Measurements from ENCODE around the gene AREL1. TPM values are rescaled to one million over a fixed set of nuclear protein-coding genes. Genes with fewer than 3 reads are reported as not detected.

The AREL1 gene
- total RNA-seq, 4 donors from 2014 or later: 12.4 to 26.5 (median 21.6) TPM

DNA sequence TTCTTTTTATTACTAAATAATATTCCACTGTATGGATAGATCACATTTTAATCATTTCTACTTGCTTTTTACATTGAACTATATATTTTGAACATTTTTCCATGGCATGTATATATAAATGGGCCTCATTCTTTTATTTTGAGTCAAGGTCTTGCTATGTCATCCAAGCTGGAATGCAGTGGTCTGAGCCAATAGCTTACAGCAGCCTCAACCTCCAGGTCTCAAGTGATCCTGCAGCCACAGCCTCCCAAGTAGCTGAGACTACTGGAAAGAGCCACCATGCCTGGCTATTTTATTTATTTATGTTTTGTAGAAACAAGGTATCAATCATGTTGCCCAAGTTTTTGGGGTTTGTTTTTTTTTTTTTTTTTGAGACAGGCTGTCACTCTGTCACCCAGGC lies 7.6 kb upstream of the AREL1 start:
- H3K4me3 ChIP-seq (ENCODE audit: low read depth, poor library complexity, severe bottlenecking): no peak overlapping the region
- no peak for DNase-seq (ENCODE audit: low spot score in 2 of 2)
- intact Hi-C loops (cut with DNase I; ENCODE audit: low total_unique reads): no loop called here
- TF ChIP-seq, protein P1, sequence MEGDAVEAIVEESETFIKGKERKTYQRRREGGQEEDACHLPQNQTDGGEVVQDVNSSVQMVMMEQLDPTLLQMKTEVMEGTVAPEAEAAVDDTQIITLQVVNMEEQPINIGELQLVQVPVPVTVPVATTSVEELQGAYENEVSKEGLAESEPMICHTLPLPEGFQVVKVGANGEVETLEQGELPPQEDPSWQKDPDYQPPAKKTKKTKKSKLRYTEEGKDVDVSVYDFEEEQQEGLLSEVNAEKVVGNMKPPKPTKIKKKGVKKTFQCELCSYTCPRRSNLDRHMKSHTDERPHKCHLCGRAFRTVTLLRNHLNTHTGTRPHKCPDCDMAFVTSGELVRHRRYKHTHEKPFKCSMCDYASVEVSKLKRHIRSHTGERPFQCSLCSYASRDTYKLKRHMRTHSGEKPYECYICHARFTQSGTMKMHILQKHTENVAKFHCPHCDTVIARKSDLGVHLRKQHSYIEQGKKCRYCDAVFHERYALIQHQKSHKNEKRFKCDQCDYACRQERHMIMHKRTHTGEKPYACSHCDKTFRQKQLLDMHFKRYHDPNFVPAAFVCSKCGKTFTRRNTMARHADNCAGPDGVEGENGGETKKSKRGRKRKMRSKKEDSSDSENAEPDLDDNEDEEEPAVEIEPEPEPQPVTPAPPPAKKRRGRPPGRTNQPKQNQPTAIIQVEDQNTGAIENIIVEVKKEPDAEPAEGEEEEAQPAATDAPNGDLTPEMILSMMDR (IDR thresholded peaks at IDR 0.05): no peak
- no peak for TF ChIP-seq POLR2A (IDR thresholded peaks at IDR 0.05)

DNA sequence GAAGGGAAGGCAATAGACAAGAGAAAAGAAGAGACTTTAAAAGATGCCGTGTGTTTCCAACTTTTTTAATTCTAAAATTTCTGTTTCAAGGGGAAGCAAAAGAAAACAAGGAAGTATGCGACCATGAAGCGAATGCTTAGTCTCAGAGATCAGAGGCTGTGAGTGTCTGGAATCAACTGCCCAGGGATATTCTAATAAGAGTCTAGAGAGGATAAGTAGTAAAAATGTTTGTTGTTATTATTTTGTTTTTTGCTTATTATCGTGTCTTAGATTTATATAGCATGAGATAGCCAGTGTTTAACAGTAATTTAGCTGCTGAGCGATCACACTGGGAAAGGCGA lies 485 bp upstream of the AREL1 start:
- DNase-seq (ENCODE audit: low spot score in 2 of 2): no peak
- no peak for TF ChIP-seq POLR2A (IDR thresholded peaks at IDR 0.05)
- TF ChIP-seq, protein P1 (IDR thresholded peaks at IDR 0.05): no peak
- H3K4me3 ChIP-seq (ENCODE audit: low read depth, poor library complexity, severe bottlenecking): peak overlapping the region; percentile 43
- WGBS, 2 donors: 12 to 17% methylated on average over 6 of the region's 6 CpGs
- intact Hi-C loops (cut with DNase I; ENCODE audit: low total_unique reads): no loop called here

DNA sequence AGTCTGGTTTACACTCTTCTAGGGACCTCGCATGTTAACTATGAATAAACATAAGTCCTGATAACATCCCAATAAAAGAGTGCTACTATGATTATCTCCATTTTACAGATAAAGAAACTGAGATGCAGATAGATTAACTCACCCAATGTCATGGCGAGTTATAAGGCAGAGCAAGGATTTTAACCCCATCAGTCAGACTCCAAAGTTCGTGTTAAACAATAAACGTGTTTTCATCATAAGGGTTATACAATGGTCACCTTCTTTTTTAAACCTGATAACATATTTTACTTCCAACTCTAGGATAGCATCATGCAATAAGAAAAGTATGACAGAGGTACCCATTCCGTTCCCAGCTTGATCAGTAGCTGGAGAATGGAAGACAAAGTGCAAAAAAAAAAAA lies 1.2 kb downstream of the AREL1 start:
- no peak for TF ChIP-seq POLR2A (IDR thresholded peaks at IDR 0.05)
- TF ChIP-seq, protein P1 (IDR thresholded peaks at IDR 0.05): no peak
- 78 to 82% methylated on average over 5 of the region's 5 CpGs for WGBS, 2 donors
- intact Hi-C loops (cut with DNase I; ENCODE audit: low total_unique reads): no loop called here
- DNase-seq (ENCODE audit: low spot score in 2 of 2): no peak
- H3K4me3 ChIP-seq (ENCODE audit: low read depth, poor library complexity, severe bottlenecking): no peak overlapping the region

DNA sequence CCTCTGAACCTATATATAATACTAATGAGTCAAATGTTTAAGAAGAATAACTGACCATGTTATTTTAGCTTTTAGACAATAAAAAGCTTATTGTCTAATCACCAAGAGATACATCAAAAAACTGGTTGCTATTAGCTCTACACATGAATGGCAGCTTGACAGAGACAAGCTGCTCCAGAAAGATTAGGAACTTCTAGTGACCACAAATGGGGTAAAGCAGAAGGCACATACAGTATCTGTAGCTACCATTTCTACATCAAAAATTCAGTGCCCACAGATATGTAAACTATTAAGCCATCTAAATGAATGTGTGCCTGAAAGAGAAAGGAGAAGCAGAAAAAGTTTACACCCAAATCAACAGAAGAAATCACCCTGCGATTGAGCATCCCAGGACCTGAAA lies 2.4 kb downstream of the AREL1 start:
- TF ChIP-seq, protein P1 (IDR thresholded peaks at IDR 0.05): no peak
- no peak for TF ChIP-seq POLR2A (IDR thresholded peaks at IDR 0.05)
- H3K4me3 ChIP-seq (ENCODE audit: low read depth, poor library complexity, severe bottlenecking): no peak overlapping the region
- WGBS, 2 donors: 85 to 94% methylated on average over 1 of the region's 1 CpG
- intact Hi-C loops (cut with DNase I; ENCODE audit: low total_unique reads): no loop called here
- DNase-seq (ENCODE audit: low spot score in 2 of 2): no peak

DNA sequence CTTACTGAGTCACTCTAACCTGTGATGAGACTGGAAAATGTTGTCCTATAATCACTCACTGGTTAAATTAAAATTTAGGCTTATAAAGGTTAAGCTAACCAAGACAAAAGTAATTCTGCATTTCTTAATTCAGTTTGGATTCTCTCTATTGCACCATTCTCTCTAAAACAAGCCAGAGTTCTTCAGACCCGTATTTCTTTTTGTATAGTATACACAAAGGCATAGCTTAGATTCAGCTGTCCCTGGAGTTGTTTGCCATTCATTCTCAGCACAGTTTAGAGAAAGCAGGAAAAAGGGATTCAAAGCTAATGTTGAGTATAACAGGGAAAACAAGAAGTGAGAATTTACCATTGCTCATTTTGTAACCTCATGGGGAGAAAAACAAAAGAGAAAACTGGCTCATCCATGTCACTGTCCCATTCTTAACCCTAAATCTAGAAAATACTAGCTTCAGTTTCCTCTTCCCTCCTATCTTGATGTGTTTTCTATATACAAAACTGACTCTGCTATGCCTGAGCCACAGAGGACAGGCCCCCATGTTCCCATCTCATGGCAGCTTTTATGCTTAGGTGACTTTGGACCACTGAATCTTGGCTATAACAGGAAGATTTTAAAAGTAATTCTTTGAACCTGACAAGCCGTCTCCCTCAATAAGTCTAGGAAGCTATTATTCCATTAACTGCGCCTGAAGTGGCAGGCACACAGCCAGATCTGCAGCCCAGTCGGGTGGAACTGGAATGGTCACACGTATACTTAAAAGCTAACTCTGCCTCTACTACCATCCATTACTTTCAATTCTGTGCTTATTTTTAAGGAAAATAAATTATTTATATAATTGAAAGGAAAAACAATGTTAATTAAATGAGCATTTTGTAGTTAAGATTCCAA lies 7.0 kb downstream of the AREL1 start:
- no peak overlapping the region for H3K4me3 ChIP-seq (ENCODE audit: low read depth, poor library complexity, severe bottlenecking)
- intact Hi-C loops (cut with DNase I; ENCODE audit: low total_unique reads): no loop called here
- WGBS, 2 donors: 77 to 83% methylated on average over 5 of the region's 5 CpGs
- DNase-seq (ENCODE audit: low spot score in 2 of 2): no peak
- TF ChIP-seq, protein P1 (IDR thresholded peaks at IDR 0.05): no peak
- TF ChIP-seq POLR2A (IDR thresholded peaks at IDR 0.05): no peak

DNA sequence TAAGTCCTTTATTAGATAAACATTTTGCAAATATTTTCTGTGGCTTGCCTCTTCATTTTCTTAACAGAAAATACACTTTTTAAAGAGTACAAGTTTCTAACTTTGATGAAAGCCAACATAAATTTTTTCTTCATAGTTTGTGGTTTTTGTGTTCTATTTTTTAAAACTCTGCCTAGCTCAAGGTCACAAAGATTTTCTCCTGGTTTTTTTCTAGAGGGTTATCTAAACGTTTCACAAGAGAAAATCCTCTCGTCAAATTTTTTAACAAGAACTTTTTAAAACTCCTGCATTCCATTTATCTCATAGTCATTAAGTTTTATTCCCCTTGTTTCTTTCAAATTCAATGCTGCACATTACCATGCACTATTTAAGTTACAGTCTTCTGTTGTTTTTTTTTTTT lies 8.2 kb downstream of the AREL1 start:
- no peak overlapping the region for H3K4me3 ChIP-seq (ENCODE audit: low read depth, poor library complexity, severe bottlenecking)
- TF ChIP-seq POLR2A (IDR thresholded peaks at IDR 0.05): no peak
- TF ChIP-seq, protein P1 (IDR thresholded peaks at IDR 0.05): no peak
- DNase-seq (ENCODE audit: low spot score in 2 of 2): no peak
- 66 to 68% methylated on average over 2 of the region's 2 CpGs for WGBS, 2 donors
- intact Hi-C loops (cut with DNase I; ENCODE audit: low total_unique reads): no loop called here
